ENCODE measurements around the gene FDX2. TPM values are rescaled to one million over a fixed set of nuclear protein-coding genes. Genes with fewer than 3 reads are reported as not detected.

The FDX2 gene
- total and polyA plus RNA-seq, 2 experiments from 2014 or later: 28.9 to 70.9 TPM

- H3K4me1 ChIP-seq (ENCODE audit: low read depth): no peaks in the 10 kb centered on the region
- no peak for DNase-seq (ENCODE audit: low read depth in 1 of 2, low spot score in 1 of 2)
- H3K4me3 ChIP-seq: no peak overlapping the region
- H3K27me3 ChIP-seq: no peaks in the 10 kb centered on the region
- no peak overlapping the region for H3K27ac ChIP-seq
- H3K36me3 ChIP-seq: peaks cover 61% of the 10 kb centered on the region
- no peak for TF ChIP-seq CTCF (IDR thresholded peaks at IDR 0.05; ENCODE audit: low read depth, low read length)
- H3K9me3 ChIP-seq (ENCODE audit: low read depth): no peaks in the 10 kb centered on the region
These were observed 6.3 kb upstream of the FDX2 start for GRCh38 chr19:10321874-10322835.

DNA sequence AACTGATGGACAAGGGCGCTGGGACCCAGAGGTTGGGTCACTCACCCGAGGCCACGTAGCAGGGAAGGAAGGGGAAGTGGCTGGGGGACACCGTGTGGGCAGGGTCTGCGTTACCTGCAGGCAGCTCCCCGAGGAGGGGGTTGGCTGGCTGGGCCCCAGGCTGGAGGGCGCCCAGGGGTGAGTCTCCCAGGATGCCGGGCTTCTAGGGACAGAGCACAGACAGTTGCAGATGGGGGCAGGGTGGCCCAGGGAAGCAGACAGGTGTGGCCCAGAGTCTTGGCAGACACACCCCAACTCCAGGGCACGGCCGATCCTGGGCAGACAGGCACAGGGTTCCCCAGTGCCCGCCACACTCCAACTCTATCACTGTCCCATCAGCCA, 5.6 kb upstream of the FDX2 start:
- Histone ChIP-seq H3K4me1 (ENCODE audit: low read depth) (peaks cover under 1% of the 10 kb centered on the region), H3K36me3 (peaks cover 61% of the 10 kb centered on the region), H3K9me3 (ENCODE audit: low read depth) (no peaks in the 10 kb centered on the region), H3K27ac (no peak overlapping the region), H3K4me3 (no peak overlapping the region), H3K27me3 (no peaks in the 10 kb centered on the region)
- no peak for DNase-seq (ENCODE audit: low read depth in 1 of 2, low spot score in 1 of 2)
- no peak for TF ChIP-seq CTCF (IDR thresholded peaks at IDR 0.05; ENCODE audit: low read depth, low read length)

DNA sequence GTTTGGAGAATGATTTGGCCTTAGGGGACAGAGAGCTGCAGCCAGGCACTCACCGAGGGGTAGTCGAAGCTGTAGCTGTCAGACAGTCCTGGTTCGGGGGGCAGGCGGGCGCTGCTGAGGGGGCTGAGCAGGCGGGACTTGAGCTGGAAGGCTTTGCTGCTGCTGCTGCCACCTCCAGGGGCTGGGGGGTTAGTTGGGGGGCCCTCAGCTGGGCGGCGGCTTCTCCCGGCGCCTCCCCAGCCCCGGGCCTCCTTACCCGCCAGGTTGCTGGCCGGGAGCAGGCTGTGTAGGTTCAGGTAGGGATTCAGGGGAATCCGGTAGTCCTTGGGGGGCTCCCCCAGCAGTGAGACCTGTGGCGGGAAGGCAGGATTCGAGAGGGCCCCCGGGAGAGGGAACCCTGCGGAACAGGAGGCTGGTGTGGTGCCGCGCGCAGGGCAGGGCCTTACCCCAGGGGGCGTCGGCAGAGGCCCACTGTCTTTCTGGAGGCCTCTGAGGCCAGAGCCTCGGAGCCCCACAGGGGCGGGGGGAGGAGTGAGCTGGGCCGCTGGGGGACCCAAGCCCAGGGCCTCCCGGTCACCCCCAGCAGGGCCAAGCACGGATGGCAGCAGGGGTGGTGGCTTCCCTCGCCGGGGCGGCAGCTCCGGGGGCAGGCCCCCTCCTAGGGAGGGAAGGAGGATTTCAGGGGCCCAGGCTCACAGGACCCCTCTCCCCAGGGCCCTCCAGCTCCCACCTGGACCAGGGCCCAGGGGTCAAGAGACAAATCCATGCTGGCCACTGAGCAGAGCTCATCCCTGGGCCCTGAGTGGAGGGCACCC, 5.0 kb upstream of the FDX2 start:
- peaks cover 58% of the 10 kb centered on the region for H3K36me3 ChIP-seq
- no peaks in the 10 kb centered on the region for H3K9me3 ChIP-seq (ENCODE audit: low read depth)
- H3K4me3 ChIP-seq: no peak overlapping the region
- no peaks in the 10 kb centered on the region for H3K27me3 ChIP-seq
- no peak for DNase-seq (ENCODE audit: low read depth in 1 of 2, low spot score in 1 of 2)
- no peak overlapping the region for H3K27ac ChIP-seq
- TF ChIP-seq CTCF (IDR thresholded peaks at IDR 0.05; ENCODE audit: low read depth, low read length): no peak
- H3K4me1 ChIP-seq (ENCODE audit: low read depth): peaks cover 6% of the 10 kb centered on the region

- H3K4me3 ChIP-seq: no peak overlapping the region
- H3K9me3 ChIP-seq (ENCODE audit: low read depth): no peaks in the 10 kb centered on the region
- TF ChIP-seq CTCF (IDR thresholded peaks at IDR 0.05; ENCODE audit: low read depth, low read length): no peak
- H3K4me1 ChIP-seq (ENCODE audit: low read depth): peaks cover 11% of the 10 kb centered on the region
- H3K36me3 ChIP-seq: peaks cover 48% of the 10 kb centered on the region
- no peaks in the 10 kb centered on the region for H3K27me3 ChIP-seq
- DNase-seq (ENCODE audit: low read depth in 1 of 2, low spot score in 1 of 2): no peak
- no peak overlapping the region for H3K27ac ChIP-seq
These were observed 3.2 kb upstream of the FDX2 start for GRCh38 chr19:10318807-10319682.

GRCh38 chr19:10317857-10318462, 2.1 kb upstream of the FDX2 start:
- no peaks in the 10 kb centered on the region for H3K9me3 ChIP-seq (ENCODE audit: low read depth)
- no peak overlapping the region for H3K4me3 ChIP-seq
- H3K4me1 ChIP-seq (ENCODE audit: low read depth): peaks cover 11% of the 10 kb centered on the region
- no peak overlapping the region for H3K27ac ChIP-seq
- no peak for TF ChIP-seq CTCF (IDR thresholded peaks at IDR 0.05; ENCODE audit: low read depth, low read length)
- DNase-seq (ENCODE audit: low read depth in 1 of 2, low spot score in 1 of 2): no peak
- no peaks in the 10 kb centered on the region for H3K27me3 ChIP-seq
- H3K36me3 ChIP-seq: peaks cover 39% of the 10 kb centered on the region

Data from cardiac muscle cell (in vitro differentiated cells and primary cell).